Measurements from ENCODE around the gene GPR35. TPM values are rescaled to one million over a fixed set of nuclear protein-coding genes. Genes with fewer than 3 reads are reported as not detected.
"Not testable (repeated sequence)": the region's sequence is repeated elsewhere in the genome, so short reads cannot be mapped to it uniquely, and the experiment has no call there.

The GPR35 gene
- total RNA-seq, 1 donor from 2014 or later: 24.9 TPM

- intact Hi-C loops (cut with micrococcal nuclease): no loop called here
- Mint-ChIP-seq H3K4me3 (ENCODE audit: low read depth) (no peak overlapping the region), H3K9me3 (peaks cover 11% of the 10 kb centered on the region), H3K4me1 (ENCODE audit: low read depth) (peaks cover 28% of the 10 kb centered on the region), H3K27me3 (ENCODE audit: low read depth) (no peaks in the 10 kb centered on the region), H3K36me3 (ENCODE audit: low read depth) (peaks cover 45% of the 10 kb centered on the region), H3K27ac (peak overlapping the region; percentile 51)
- no peak for DNase-seq (ENCODE audit: low spot score)
Measured at GRCh38 chr2:240615396-240615795, 9.9 kb upstream of the GPR35 start.

GRCh38 chr2:240615820-240616547 is 9.3 kb upstream of the GPR35 start:
- intact Hi-C loops (cut with micrococcal nuclease): no loop called here
- Mint-ChIP-seq H3K4me3 (ENCODE audit: low read depth) (no peak overlapping the region), H3K36me3 (ENCODE audit: low read depth) (peaks cover 45% of the 10 kb centered on the region), H3K27me3 (ENCODE audit: low read depth) (no peaks in the 10 kb centered on the region), H3K4me1 (ENCODE audit: low read depth) (peaks cover 31% of the 10 kb centered on the region), H3K27ac (peak overlapping the region; percentile 51), H3K9me3 (peaks cover 11% of the 10 kb centered on the region)
- no peak for DNase-seq (ENCODE audit: low spot score)

- peaks cover 35% of the 10 kb centered on the region for H3K36me3 Mint-ChIP-seq (ENCODE audit: low read depth)
- intact Hi-C loops (cut with micrococcal nuclease); H3K27ac Mint-ChIP-seq; DNase-seq (ENCODE audit: low spot score); H3K27me3 Mint-ChIP-seq (ENCODE audit: low read depth); H3K4me3 Mint-ChIP-seq (ENCODE audit: low read depth): not testable (repeated sequence)
- H3K4me1 Mint-ChIP-seq (ENCODE audit: low read depth): peaks cover 30% of the 10 kb centered on the region
- peaks cover 11% of the 10 kb centered on the region for H3K9me3 Mint-ChIP-seq
Measured at GRCh38 chr2:240616860-240617666, 8.2 kb upstream of the GPR35 start.

GRCh38 chr2:240618776-240619175 is 6.5 kb upstream of the GPR35 start:
- H3K4me1 Mint-ChIP-seq (ENCODE audit: low read depth): peaks cover 40% of the 10 kb centered on the region
- peaks cover 11% of the 10 kb centered on the region for H3K9me3 Mint-ChIP-seq
- H3K4me3 Mint-ChIP-seq (ENCODE audit: low read depth): no peak overlapping the region
- no peaks in the 10 kb centered on the region for H3K27me3 Mint-ChIP-seq (ENCODE audit: low read depth)
- H3K27ac Mint-ChIP-seq: no peak overlapping the region
- peaks cover 41% of the 10 kb centered on the region for H3K36me3 Mint-ChIP-seq (ENCODE audit: low read depth)
- intact Hi-C loops (cut with micrococcal nuclease): no loop called here
- DNase-seq (ENCODE audit: low spot score): no peak

GRCh38 chr2:240619506-240620148 is 5.7 kb upstream of the GPR35 start:
- Mint-ChIP-seq H3K27ac (peak overlapping the region; percentile 83), H3K4me1 (ENCODE audit: low read depth) (peaks cover 47% of the 10 kb centered on the region)
- intact Hi-C loops (cut with micrococcal nuclease): no loop called here

GRCh38 chr2:240620149-240620731 is 5.0 kb upstream of the GPR35 start:
- H3K27ac Mint-ChIP-seq: peak overlapping the region; percentile 83
- H3K27me3 Mint-ChIP-seq (ENCODE audit: low read depth): no peaks in the 10 kb centered on the region
- DNase-seq (ENCODE audit: low spot score): no peak
- H3K4me1 Mint-ChIP-seq (ENCODE audit: low read depth): peaks cover 53% of the 10 kb centered on the region
- peaks cover 41% of the 10 kb centered on the region for H3K36me3 Mint-ChIP-seq (ENCODE audit: low read depth)
- peaks cover 11% of the 10 kb centered on the region for H3K9me3 Mint-ChIP-seq
- intact Hi-C loops (cut with micrococcal nuclease): no loop called here
- no peak overlapping the region for H3K4me3 Mint-ChIP-seq (ENCODE audit: low read depth)

More at GRCh38 chr2:240619506-240620148, 5.7 kb upstream of the GPR35 start:
- Mint-ChIP-seq H3K36me3 (ENCODE audit: low read depth) (peaks cover 41% of the 10 kb centered on the region), H3K9me3 (peaks cover 11% of the 10 kb centered on the region), H3K27me3 (ENCODE audit: low read depth) (no peaks in the 10 kb centered on the region), H3K4me3 (ENCODE audit: low read depth) (no peak overlapping the region)
- no peak for DNase-seq (ENCODE audit: low spot score)

GRCh38 chr2:240620859-240621258 is 4.4 kb upstream of the GPR35 start:
- Mint-ChIP-seq H3K27me3 (ENCODE audit: low read depth) (no peaks in the 10 kb centered on the region), H3K9me3 (peaks cover 11% of the 10 kb centered on the region), H3K4me3 (ENCODE audit: low read depth) (no peak overlapping the region), H3K27ac (peak overlapping the region; percentile 77), H3K36me3 (ENCODE audit: low read depth) (peaks cover 36% of the 10 kb centered on the region), H3K4me1 (ENCODE audit: low read depth) (peaks cover 55% of the 10 kb centered on the region)
- intact Hi-C loops (cut with micrococcal nuclease): loop anchor here (1.0 kb wide), 3 partner anchors 8 to 55 kb away; partner anchors contain the start of gene CAPN10
- no peak for DNase-seq (ENCODE audit: low spot score)

- no peaks in the 10 kb centered on the region for H3K27me3 Mint-ChIP-seq (ENCODE audit: low read depth)
- no peak for DNase-seq (ENCODE audit: low spot score)
- peaks cover 8% of the 10 kb centered on the region for H3K9me3 Mint-ChIP-seq
- intact Hi-C loops (cut with micrococcal nuclease): no loop called here
- no peak overlapping the region for H3K4me3 Mint-ChIP-seq (ENCODE audit: low read depth)
- peak overlapping the region; percentile 95 for H3K27ac Mint-ChIP-seq
- H3K36me3 Mint-ChIP-seq (ENCODE audit: low read depth): peaks cover 33% of the 10 kb centered on the region
- peaks cover 61% of the 10 kb centered on the region for H3K4me1 Mint-ChIP-seq (ENCODE audit: low read depth)
Measured at GRCh38 chr2:240622060-240622411, 3.2 kb upstream of the GPR35 start.

GRCh38 chr2:240622531-240623235 is 2.6 kb upstream of the GPR35 start:
- no peak for DNase-seq (ENCODE audit: low spot score)
- H3K27ac Mint-ChIP-seq: peak overlapping the region; percentile 95
- peaks cover 61% of the 10 kb centered on the region for H3K4me1 Mint-ChIP-seq (ENCODE audit: low read depth)
- peaks cover 30% of the 10 kb centered on the region for H3K36me3 Mint-ChIP-seq (ENCODE audit: low read depth)
- peaks cover 5% of the 10 kb centered on the region for H3K9me3 Mint-ChIP-seq
- no peak overlapping the region for H3K4me3 Mint-ChIP-seq (ENCODE audit: low read depth)
- intact Hi-C loops (cut with micrococcal nuclease): no loop called here
- no peaks in the 10 kb centered on the region for H3K27me3 Mint-ChIP-seq (ENCODE audit: low read depth)

- intact Hi-C loops (cut with micrococcal nuclease): no loop called here
- no peaks in the 10 kb centered on the region for H3K27me3 Mint-ChIP-seq (ENCODE audit: low read depth)
- H3K36me3 Mint-ChIP-seq (ENCODE audit: low read depth): peaks cover 27% of the 10 kb centered on the region
- peaks cover 59% of the 10 kb centered on the region for H3K4me1 Mint-ChIP-seq (ENCODE audit: low read depth)
- DNase-seq (ENCODE audit: low spot score): no peak
- no peak overlapping the region for H3K4me3 Mint-ChIP-seq (ENCODE audit: low read depth)
- peak overlapping the region; percentile 52 for H3K27ac Mint-ChIP-seq
- H3K9me3 Mint-ChIP-seq: no peaks in the 10 kb centered on the region
Measured at GRCh38 chr2:240623531-240624010, 1.7 kb upstream of the GPR35 start.

- no peaks in the 10 kb centered on the region for H3K9me3 Mint-ChIP-seq
- intact Hi-C loops (cut with micrococcal nuclease): no loop called here
- no peak for DNase-seq (ENCODE audit: low spot score)
- H3K4me3 Mint-ChIP-seq (ENCODE audit: low read depth): peak overlapping the region; percentile 79
- H3K4me1 Mint-ChIP-seq (ENCODE audit: low read depth): peaks cover 54% of the 10 kb centered on the region
- H3K27ac Mint-ChIP-seq: peak overlapping the region; percentile 85
- H3K27me3 Mint-ChIP-seq (ENCODE audit: low read depth): no peaks in the 10 kb centered on the region
- H3K36me3 Mint-ChIP-seq (ENCODE audit: low read depth): peaks cover 20% of the 10 kb centered on the region
Measured at GRCh38 chr2:240624011-240624949, 1.0 kb upstream of the GPR35 start.
